Endothelial cell of umbilical vein (primary cell): ENCODE measurements around the gene DEFB129. TPM values are rescaled to one million over a fixed set of nuclear protein-coding genes. Genes with fewer than 3 reads are reported as not detected.

Experiments used
- BruUV-seq: library from RNA; stranded (reverse); fragments of 400-500 nt; replicated peaks from 2 replicates; lab custom pipeline; 2021; lab: Mats Ljungman, UMichigan
- CTCF ChIA-PET: fragments of 300-600, 350-600 bp; sonication (Branson Sonifier 250); formaldehyde crosslinking; loops from one replicate; lab custom pipeline; 2021; ENCODE audit warnings: antibody characterized with exemption, inconsistent platforms; lab: Charles Lee
- POLR2A ChIA-PET: fragments of 300-600, 350-600 bp; sonication (Branson Sonifier 250); formaldehyde crosslinking; loops from one replicate; lab custom pipeline; 2021; ENCODE audit warnings: antibody characterized with exemption, inconsistent platforms; lab: Charles Lee
- DNase-seq: peaks from one replicate; pipeline ENCODE4 v3.0.0-alpha.2; 2011; ENCODE audit warnings: low read depth, low spot score
- FAIRE-seq: peaks from 2 replicates; lab custom pipeline; 2011; peaks lifted over from hg19 to GRCh38; lab: Jason Lieb, UNC
- H2AFZ ChIP-seq: 2 replicates; pipeline ENCODE4 v1.6.0; 2012; ENCODE audit warnings: low read depth, low read length, control low read depth, inconsistent platforms
- H3K27ac ChIP-seq: 2 replicates; pipeline ENCODE4 v1.5.1; 2011; ENCODE audit warnings: low read depth, mild to moderate bottlenecking, control low read depth, low read length, moderate library complexity; ENCODE audit not compliant: insufficient read depth
- H3K27me3 ChIP-seq, 2 experiments: 2 replicates each; pipeline versions ENCODE4 v1.6.0 to v1.6.1; 2011; ENCODE audit warnings: low read length in 2 of 2, mixed read lengths in 1 of 2; ENCODE audit not compliant: control insufficient read depth in 2 of 2, insufficient read depth in 2 of 2
- H3K36me3 ChIP-seq, 2 experiments: 2 replicates in 1 of 2; 3 replicates in 1 of 2; pipeline ENCODE4 v1.5.1; 2011; ENCODE audit warnings: low read length in 2 of 2, mild to moderate bottlenecking in 1 of 2, moderate library complexity in 1 of 2; ENCODE audit not compliant: control insufficient read depth in 2 of 2, insufficient read depth in 2 of 2; ENCODE audit errors: extremely low read depth in 1 of 2
- H3K4me1 ChIP-seq: 3 replicates; pipeline ENCODE4 v1.5.1; 2011; ENCODE audit warnings: mild to moderate bottlenecking, low read length; ENCODE audit not compliant: control insufficient read depth, insufficient read depth; ENCODE audit errors: extremely low read depth
- H3K4me2 ChIP-seq: 2 replicates; pipeline ENCODE4 v1.6.1; 2011; ENCODE audit warnings: low read length, control low read depth, mixed read lengths; ENCODE audit not compliant: insufficient read depth
- H3K4me3 ChIP-seq, 3 experiments: fragments of 200-600 bp in 1 of 3; sonication (generic), shearing (Covaris generic) in 1 of 3; replicated peaks in 1 of 3; 2 replicates each; pipeline ENCODE4 v1.5.1; 2011 to 2016; ENCODE audit warnings: control low read depth in 3 of 3, low read length in 3 of 3, mild to moderate bottlenecking in 2 of 3, inconsistent platforms in 1 of 3, low read depth in 1 of 3, moderate library complexity in 1 of 3; ENCODE audit not compliant: insufficient read depth in 1 of 3
- H3K79me2 ChIP-seq: 2 replicates; pipeline ENCODE4 v1.6.0; 2012; ENCODE audit warnings: low read length, inconsistent platforms; ENCODE audit not compliant: control insufficient read depth, insufficient read depth
- H3K9ac ChIP-seq: replicated peaks from 2 replicates; pipeline ENCODE3; 2011; ENCODE audit warnings: low read length, control low read depth; ENCODE audit not compliant: insufficient read depth; ENCODE audit errors: extremely low read depth
- H3K9me1 ChIP-seq: replicated peaks from 3 replicates; pipeline ENCODE4 v1.6.0; 2011; ENCODE audit warnings: mild to moderate bottlenecking, low read length; ENCODE audit not compliant: control insufficient read depth, insufficient read depth; ENCODE audit errors: extremely low read depth
- H3K9me3 ChIP-seq: replicated peaks from 2 replicates; pipeline ENCODE4 v1.5.1; 2012; ENCODE audit warnings: low read length, inconsistent platforms; ENCODE audit not compliant: control insufficient read depth, insufficient read depth
- H4K20me1 ChIP-seq: replicated peaks from 2 replicates; pipeline ENCODE3; 2011; ENCODE audit warnings: mild to moderate bottlenecking, low read length; ENCODE audit not compliant: control insufficient read depth, insufficient read depth; ENCODE audit errors: extremely low read depth
- EZH2 ChIP-seq: IDR thresholded peaks from 2 replicates; pipeline ENCODE4 v1.6.1; 2012; ENCODE audit warnings: borderline replicate concordance, low read depth, mild to moderate bottlenecking, moderate library complexity, low read length, inconsistent platforms; ENCODE audit not compliant: severe bottlenecking
- FOS ChIP-seq: IDR thresholded peaks from 2 replicates; pipeline ENCODE4 v1.6.1; 2011; ENCODE audit warnings: mild to moderate bottlenecking, low read length, moderate library complexity, borderline replicate concordance; ENCODE audit not compliant: insufficient read depth
- GATA2 ChIP-seq: IDR thresholded peaks from 2 replicates; pipeline ENCODE4 v1.7.0; 2011; ENCODE audit warnings: low read depth, mild to moderate bottlenecking, moderate library complexity, mixed read lengths, low read length; ENCODE audit not compliant: insufficient read length, insufficient read depth
- JUN ChIP-seq: IDR thresholded peaks from 2 replicates; pipeline ENCODE4 v1.6.1; 2011; ENCODE audit warnings: borderline replicate concordance, low read depth; ENCODE audit not compliant: insufficient read length, insufficient read depth
- MYC ChIP-seq: IDR thresholded peaks from one replicate; pipeline ENCODE4 v1.6.1; 2011; ENCODE audit warnings: mild to moderate bottlenecking, low read depth, low read length
- POLR2A ChIP-seq: IDR thresholded peaks from 2 replicates; pipeline ENCODE4 v1.6.1; 2012; ENCODE audit warnings: low read depth, mild to moderate bottlenecking, control low read depth, low read length
- POLR2AphosphoS5 ChIP-seq: IDR thresholded peaks from 2 replicates; pipeline ENCODE4 v1.6.1; 2012; ENCODE audit warnings: low read depth, mild to moderate bottlenecking, control low read depth, low read length, moderate library complexity; ENCODE audit not compliant: insufficient read depth
- dilution Hi-C: fragments of 300-500 bp; cut with MboI; formaldehyde crosslinking; loops from one replicate; pipeline ENCODE4 v1.15.0; 2019; ENCODE audit warnings: low sequenced_read_pairs; ENCODE audit not compliant: extremely low pct_ligation_motif_present
- intact Hi-C: fragments of 100-400 bp; cut with micrococcal nuclease; formaldehyde crosslinking; loops from one replicate; pipeline ENCODE4 v1.10.0; 2022
- polyA plus RNA-seq, 4 experiments: library from polyadenylated mRNA; depleted of rRNA in 3 of 4; stranded (reverse) in 3 of 4; unstranded in 1 of 4; fragments of >200 nt; gene quantifications; 2 replicates each; pipeline versions ENCODE4 v1.2.1 to v1.2.3, GENCODE V29; 2011 to 2012; ENCODE audit warnings: missing spikeins in 1 of 4
- total RNA-seq: library from RNA; stranded (reverse); gene quantifications from 2 replicates; pipeline ENCODE4 v1.2.3, GENCODE V29; 2021
- TF ChIP-seq, protein P1 (sequence below): IDR thresholded peaks from 2 replicates; pipeline ENCODE4 v1.6.1; 2011; ENCODE audit not compliant: insufficient read depth, insufficient read length
- TF ChIP-seq, protein P2 (sequence below), 2 donors: IDR thresholded peaks; 1 replicate in 1 of 2; 2 replicates in 1 of 2; pipeline ENCODE4 v1.5.1; 2011; ENCODE audit warnings: low read length in 2 of 2, mild to moderate bottlenecking in 2 of 2, moderate library complexity in 2 of 2, control low read depth in 1 of 2, inconsistent platforms in 1 of 2, low read depth in 1 of 2; ENCODE audit not compliant: insufficient read depth in 1 of 2; ENCODE audit errors: extremely low read depth in 1 of 2

Gene DEFB129
- total and polyA plus RNA-seq, 2 donors (not counting 3 experiments of a cell fraction or from before 2014, with no cell fraction given) = not detected

GRCh38 chr20:271528-271927, 44.5 kb downstream of the DEFB129 start:
- H3K79me2 ChIP-seq = no peaks in the 10 kb centered on the region
- CTCF ChIA-PET = interaction anchor here (8.3 kb wide), 1 partner anchor 59 kb away, joined by 66 read pairs; no protein-coding TSS in a partner anchor
- TF ChIP-seq EZH2 (no peak), MYC (no peak), GATA2 (no peak), JUN (no peak), FOS (no peak), POLR2AphosphoS5 (no peak), POLR2A (no peak)
- TF ChIP-seq, protein P1, sequence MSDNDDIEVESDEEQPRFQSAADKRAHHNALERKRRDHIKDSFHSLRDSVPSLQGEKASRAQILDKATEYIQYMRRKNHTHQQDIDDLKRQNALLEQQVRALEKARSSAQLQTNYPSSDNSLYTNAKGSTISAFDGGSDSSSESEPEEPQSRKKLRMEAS = no peak
- TF ChIP-seq, protein P2, sequence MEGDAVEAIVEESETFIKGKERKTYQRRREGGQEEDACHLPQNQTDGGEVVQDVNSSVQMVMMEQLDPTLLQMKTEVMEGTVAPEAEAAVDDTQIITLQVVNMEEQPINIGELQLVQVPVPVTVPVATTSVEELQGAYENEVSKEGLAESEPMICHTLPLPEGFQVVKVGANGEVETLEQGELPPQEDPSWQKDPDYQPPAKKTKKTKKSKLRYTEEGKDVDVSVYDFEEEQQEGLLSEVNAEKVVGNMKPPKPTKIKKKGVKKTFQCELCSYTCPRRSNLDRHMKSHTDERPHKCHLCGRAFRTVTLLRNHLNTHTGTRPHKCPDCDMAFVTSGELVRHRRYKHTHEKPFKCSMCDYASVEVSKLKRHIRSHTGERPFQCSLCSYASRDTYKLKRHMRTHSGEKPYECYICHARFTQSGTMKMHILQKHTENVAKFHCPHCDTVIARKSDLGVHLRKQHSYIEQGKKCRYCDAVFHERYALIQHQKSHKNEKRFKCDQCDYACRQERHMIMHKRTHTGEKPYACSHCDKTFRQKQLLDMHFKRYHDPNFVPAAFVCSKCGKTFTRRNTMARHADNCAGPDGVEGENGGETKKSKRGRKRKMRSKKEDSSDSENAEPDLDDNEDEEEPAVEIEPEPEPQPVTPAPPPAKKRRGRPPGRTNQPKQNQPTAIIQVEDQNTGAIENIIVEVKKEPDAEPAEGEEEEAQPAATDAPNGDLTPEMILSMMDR (IDR thresholded peaks at IDR 0.05; ENCODE audit: extremely low read depth in 1 of 2, insufficient read depth in 1 of 2, low read depth in 1 of 2, low read length in 2 of 2) = no peak
- H3K4me2 ChIP-seq = no peak overlapping the region
- H3K27me3 ChIP-seq = no peaks in the 10 kb centered on the region
- FAIRE-seq (no peak), DNase-seq (no peak)
- BruUV-seq = no TSS peak
- no peak overlapping the region for H3K27ac ChIP-seq
- no peak overlapping the region for H3K4me3 ChIP-seq
- H3K9me3 ChIP-seq = no peaks in the 10 kb centered on the region
- H3K4me1 ChIP-seq = peaks cover 2% of the 10 kb centered on the region
- H3K36me3 ChIP-seq = peaks cover 0 to 12% of the 10 kb centered on the region in 2 experiments
- H4K20me1 ChIP-seq = no peaks in the 10 kb centered on the region
- POLR2A ChIA-PET = no interaction called here
- H3K9ac ChIP-seq = no peak overlapping the region
- intact Hi-C loops = no loop called here
- H2AFZ ChIP-seq = no peak overlapping the region
- dilution Hi-C loops = no loop called here
- no peaks in the 10 kb centered on the region for H3K9me1 ChIP-seq
